ENCODE results near the gene NRG3.

- TF ChIP-seq CTCF (IDR thresholded peaks at IDR 0.05) = no peak
- TF ChIP-seq POLR2A (IDR thresholded peaks at IDR 0.05) = no peak
- TF ChIP-seq POLR2AphosphoS5 (IDR thresholded peaks at IDR 0.05) = no peak
Observed at GRCh38 chr10:82692458-82692857, 817.5 kb downstream of the NRG3 start.

Measured in gastroesophageal sphincter (tissue), 3 donors.